ENCODE measurements around the gene CBFA2T3.

CBFA2T3 gene

DNA sequence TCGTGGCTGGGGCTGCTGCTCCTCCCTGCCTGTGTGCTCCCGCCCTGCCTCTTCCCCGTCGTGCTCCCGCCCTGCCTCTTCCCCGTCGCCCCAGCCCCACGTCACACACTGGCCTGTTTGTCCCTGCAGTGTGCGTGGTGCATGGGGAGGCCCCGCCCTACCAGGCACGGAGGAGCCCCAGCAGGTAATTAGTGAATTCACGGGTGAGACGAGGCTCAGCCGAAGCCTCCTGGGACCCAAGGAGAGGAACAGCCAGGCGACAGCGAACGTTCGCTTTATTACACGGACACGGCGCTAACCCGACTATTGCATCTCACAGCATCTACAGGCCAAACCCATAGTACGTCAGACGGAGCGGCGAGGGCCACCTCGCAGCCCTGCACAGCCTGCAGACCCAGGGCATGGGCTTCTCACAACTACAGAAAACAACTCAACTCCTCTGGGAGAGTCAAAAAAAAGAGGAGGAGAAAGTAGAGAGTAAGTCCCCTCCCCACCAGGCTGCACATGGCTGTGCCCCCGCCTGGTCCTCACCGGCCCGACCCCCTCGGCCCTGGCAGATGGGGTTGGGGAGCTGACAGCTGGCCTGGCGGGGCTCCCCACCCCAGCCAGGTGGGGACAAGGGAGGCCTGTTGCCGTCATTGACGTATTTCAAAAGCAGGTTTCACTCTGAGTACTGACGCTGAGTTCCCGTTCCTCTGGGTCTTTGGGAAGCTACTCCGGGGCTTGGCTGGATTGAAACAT lies 106.2 kb downstream of the CBFA2T3 start:
- peak; percentile 72 for DNase-seq

DNA sequence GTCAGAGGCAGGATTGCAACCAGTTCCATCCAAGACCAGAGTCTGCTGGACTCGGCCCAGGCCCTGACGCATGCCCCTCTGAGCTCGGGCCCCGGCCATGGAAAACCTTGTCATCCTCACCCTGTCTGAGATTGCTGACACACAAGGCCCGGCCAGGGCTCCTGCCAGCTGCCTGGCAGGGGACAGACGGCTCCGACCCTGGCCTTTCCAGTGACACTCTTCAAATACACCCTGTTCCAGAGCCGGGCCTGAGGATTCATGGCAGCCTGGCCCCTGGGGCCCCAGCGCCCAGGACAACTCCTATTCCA lies 107.4 kb downstream of the CBFA2T3 start:
- DNase-seq: no peak

- no peak for DNase-seq
Observed at GRCh38 chr16:88868974-88869672, 107.9 kb downstream of the CBFA2T3 start.

DNA sequence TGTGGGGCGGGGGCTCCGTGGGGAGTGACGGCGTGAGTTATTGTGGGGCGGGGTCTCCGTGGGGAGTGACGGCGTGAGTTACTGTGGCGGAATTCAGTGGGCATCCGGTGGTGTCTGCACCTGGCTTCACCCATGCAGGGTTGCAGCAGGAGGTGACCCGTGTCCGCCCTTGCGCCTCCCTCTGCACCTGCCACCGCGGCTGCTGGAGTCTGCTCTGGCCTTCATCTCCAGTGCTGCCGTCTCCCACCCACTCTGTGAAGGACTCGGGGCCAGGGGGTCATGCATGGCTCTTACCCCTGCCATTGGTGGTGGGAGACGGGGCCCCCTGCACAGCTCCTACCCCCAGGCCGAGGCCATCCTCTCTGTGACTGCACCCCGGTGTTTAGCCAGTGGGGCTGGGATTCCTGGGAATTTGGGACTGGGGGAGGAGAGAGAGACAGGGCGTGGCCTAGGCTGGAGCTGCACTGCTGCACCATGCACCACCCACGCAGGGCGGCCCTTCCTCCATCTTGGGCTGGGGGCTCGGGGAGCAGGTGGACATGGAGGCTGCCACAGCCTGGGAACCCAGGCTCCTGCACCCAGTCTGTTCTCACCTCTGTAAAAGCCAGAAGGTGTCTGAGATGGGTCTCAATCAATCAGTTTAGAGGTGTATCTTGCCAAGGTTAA lies 109.3 kb downstream of the CBFA2T3 start:
- DNase-seq: peak; percentile 46

DNA sequence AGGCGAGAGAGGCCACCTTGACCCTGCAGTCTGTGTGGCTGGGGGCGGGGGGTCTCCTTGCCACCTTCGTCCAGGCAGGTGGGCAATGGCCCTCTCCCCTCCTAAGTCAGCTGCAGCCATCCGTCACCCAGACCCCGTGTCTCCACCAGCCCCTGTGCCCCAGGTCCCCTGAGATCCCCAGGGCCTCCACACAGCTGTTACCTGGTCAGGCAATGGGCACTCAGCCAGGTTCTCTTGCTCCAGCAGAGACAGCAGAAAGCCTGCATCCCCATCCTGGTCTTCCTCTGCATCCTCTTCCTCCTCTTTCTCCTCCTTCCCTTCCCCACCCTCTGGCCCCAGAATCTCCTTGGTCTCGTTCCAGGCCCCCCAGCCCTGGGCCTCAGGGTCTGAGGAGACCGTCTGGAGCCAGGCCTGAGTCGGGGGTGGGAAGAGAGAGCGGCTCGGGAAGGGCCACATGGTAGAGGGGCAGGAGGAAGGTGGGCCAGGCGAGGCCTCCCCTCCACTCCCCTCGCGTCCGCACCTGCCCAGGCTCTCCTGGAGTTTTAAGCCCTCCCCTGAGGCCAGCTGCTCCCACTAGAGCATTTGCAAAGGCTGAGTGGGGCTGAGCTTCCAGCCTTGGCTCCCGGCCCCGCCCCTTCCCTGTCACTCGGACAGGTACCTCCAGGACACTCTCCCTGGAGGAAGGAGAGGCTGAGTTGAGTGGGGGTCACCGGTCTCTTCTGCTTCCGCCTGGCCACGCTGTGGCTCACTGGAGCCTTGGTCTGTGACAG lies 110.7 kb downstream of the CBFA2T3 start, which contains the start of gene PABPN1L:
Gene PABPN1L, minus strand, starts transcription at position 510 of the 770 bp plus-strand sequence. Its CDS starts 54 bp downstream, at position 456.
- DNase-seq: peak; percentile 72

DNA sequence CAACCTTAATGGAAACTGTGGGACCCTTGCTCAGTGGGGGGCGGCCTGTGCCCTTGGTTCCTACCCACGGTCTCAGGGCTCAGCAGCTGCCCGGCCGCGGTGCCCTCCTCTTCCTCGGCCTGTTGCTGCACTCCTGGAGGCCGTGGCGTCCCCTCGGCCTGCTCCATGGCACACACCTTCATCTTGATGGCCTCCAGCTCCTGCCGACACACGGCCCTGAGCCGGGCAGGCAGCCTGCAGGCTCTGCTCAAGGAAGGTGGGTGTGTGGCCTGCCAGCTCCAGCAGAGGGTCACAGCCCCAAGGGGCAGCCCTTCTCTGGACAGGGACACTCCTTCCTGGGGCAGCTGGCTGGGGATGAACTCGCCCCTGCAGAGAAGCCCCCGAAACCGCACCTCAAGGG lies 111.3 kb downstream of the CBFA2T3 start:
- DNase-seq: peak; percentile 16

- DNase-seq: no peak
Observed at GRCh38 chr16:88865310-88865709, 111.7 kb downstream of the CBFA2T3 start.

- no peak for DNase-seq
Observed at GRCh38 chr16:88864521-88864920, 112.5 kb downstream of the CBFA2T3 start.

GRCh38 chr16:88864099-88864498 lies 112.9 kb downstream of the CBFA2T3 start:
- no peak for DNase-seq

DNA sequence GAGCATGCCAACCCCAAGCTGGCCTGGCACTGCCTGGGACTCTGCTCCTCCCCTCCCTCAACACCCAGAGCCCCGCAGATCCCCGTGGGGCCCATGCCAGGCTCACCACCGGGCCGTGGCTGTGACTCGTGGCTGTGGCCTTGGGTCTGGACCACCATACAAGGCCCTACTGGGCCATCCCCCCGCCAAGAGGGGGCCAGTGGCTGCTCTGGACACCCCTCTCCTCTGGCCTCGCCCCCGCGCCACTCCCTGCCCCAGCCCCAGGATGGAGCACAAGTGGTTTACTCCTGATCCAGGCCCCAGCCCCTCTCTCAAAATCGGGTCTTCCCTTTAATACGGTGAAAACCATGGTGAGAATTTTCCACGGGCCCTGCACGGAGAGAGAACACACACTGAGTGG lies 113.6 kb downstream of the CBFA2T3 start:
- DNase-seq: no peak

GRCh38 chr16:88862968-88863367 lies 114.0 kb downstream of the CBFA2T3 start:
- no peak for DNase-seq

- DNase-seq: no peak
Observed at GRCh38 chr16:88861359-88861758, 115.6 kb downstream of the CBFA2T3 start.

- DNase-seq: no peak
Observed at GRCh38 chr16:88859381-88860091, 117.5 kb downstream of the CBFA2T3 start.

DNA sequence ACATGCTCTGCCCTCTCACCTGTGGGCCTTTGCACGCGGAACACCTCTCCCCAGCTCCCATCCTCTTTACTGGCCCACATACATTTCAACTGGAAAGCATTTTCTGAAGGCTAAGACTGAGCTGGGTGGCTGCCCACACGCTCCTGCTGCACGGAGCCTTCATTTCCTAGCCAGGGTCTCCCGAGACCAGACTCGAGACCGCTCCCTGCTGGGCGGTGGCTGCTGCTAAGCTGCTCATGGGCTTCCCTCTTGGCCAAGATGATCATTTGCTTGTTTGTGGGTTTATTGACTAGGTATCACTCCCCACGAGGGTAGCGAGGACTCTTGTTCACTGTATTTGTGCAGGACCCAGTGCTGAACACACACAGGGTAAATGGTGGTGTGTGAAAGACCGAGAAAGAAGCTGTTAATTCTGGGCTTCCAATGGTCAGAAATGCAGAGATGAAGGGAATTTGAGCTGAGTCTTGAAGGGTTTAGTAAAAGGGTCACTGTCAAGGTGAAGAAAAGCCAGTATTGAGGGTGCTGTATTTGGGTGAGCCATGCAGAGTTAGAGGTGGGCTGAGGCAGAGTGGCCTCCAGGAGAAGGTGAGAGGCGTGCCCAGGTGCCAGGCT lies 119.2 kb downstream of the CBFA2T3 start:
- peak; percentile 76 for DNase-seq

DNA sequence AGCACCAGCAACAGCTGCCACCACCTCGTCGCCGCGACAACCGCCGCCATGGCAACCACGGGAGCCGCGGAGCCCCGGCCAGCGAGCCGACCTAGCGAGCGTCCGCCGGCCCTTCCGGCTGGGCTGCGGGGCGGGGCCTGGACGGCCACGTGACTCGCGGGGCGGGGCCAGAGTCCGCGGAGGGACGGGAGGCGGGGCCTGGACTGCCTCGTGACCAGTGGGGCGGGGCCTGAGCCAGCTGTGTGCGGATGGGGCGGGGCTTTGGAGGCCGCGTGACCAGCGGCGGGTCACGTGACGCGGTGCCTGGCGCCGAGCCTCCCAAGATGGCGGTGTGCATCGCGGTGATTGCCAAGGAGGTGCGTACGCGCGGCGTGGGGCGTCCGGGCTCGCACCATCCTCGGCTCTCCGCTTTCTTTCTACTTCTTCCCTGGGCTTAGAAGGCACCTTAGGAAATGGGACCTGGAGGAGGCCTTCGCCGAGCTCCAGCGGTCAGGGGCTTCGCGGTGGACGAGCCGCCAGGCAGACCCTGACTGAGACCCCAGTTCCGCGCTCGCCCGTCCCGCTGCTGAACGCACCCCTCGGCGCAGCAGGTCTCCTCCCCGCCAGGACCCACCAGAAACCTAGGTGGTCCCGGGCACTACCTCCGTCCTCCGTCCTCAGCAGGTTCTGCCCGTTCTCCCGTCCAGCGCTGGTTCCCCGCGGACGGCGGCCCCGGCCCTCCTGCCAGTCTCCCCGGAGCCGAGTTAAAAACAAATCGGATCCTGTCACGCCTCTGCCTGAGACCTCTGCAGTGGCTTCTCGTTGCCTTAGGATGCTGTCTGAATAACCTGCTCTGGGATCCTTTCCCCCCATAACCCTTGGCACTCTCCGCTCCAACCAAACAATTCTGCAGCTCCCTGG lies 119.9 kb downstream of the CBFA2T3 start, which contains the start of the genes GALNS and TRAPPC2L:
Gene GALNS, minus strand, starts transcription at position 120 of the 900 bp plus-strand sequence. Its CDS starts 70 bp downstream, at position 50.
Gene TRAPPC2L, plus strand, starts transcription at position 300 of the 900 bp plus-strand sequence. Its CDS starts 24 bp downstream, at position 324.
- peak; percentile 97 for DNase-seq

- peak; percentile 38 for DNase-seq
Observed at GRCh38 chr16:88856122-88856827, 120.7 kb downstream of the CBFA2T3 start.

DNA sequence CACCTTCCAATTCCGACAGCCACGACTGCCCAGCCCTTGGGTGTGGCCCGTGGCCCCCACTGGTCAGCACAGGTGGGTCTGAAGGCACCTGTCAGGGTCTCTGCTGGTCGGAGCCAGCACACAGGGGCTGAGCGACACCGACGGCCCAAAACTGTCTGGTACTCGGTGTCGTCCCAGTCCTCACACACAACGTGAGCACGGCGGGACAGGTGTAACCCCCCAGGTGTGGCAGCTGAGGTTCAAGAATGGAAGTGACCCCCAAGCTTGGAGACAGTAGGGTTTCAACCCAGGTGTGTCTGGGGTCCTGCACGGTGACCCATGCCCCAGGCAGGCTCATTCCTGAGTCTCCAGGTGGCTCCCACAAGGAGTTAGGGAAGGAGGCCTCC lies 121.3 kb downstream of the CBFA2T3 start:
- no peak for DNase-seq

DNA sequence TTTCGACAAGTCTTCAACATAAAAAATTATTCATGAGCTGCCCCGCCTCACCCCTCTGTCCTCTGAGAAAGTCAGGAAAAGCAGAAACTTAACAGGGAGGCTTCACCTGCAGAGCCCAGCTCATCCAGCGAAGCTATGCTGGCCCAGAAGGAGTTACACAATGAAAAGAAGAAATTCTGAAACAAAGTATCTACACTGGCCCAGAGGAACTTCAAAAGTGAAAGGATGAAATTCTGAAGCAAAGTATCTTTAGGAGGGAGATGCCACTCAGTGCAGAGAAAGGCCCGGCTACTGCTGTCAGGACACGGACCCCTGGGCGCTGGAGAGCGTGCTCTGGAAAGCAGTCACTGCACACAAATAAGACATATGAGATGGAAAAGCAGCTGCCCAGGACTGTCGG lies 121.8 kb downstream of the CBFA2T3 start:
- no peak for DNase-seq

DNA sequence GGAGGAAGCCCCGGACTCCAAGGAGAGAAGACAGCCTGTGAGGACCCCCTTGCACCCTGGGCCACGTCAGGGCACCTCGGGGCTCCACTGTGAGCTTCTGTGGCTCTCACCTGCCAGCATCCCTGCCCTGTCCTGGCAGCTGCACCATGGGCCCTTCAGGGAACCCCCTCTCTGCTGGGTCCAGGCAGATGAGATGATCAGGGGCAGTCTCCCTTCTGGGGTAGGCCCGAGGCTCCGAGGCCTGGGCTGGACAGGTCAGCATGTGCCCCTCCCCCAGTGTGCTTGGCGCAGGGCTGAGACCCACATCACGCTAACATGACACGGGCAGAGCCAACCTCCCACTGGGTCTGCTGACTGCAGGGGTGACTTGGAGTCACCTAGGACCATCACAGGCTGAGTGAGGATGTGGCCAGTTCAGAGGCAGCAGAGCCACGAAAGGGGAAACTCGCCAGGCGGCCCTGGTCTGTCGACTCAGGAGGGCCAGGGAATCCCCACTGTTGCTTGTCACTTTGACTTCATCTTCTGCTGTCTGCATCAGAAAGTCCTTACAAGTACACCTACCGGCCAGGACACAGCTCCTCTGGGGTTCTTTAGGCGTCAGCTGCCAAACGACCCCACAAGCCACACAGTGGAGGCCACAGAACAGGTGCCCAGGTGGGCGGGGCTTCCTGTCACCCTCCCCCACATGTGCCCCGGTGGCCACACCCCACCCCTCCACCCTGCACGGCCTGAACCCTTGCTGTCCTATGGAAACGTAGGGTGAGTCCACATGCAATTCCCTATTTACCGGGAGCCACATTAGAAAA lies 122.5 kb downstream of the CBFA2T3 start:
- no peak for DNase-seq

Measured in DMS53 (cell line).